HepG2 (cell line): Measurements from ENCODE around the gene COQ7. TPM values are rescaled to one million over a fixed set of nuclear protein-coding genes. Genes with fewer than 3 reads are reported as not detected.

Source experiments
- AKAP8 ChIP-seq: sonication (generic); formaldehyde crosslinking; IDR thresholded peaks from 2 replicates; pipeline ENCODE4 v1.5.1; 2020; ENCODE audit warnings: mild to moderate bottlenecking, missing genetic modification reagents
- ATF7 ChIP-seq, 2 experiments: fragments of 450-650 bp in 1 of 2; sonication (generic) in 1 of 2; formaldehyde crosslinking in 1 of 2; IDR thresholded peaks; 2 replicates each; pipeline versions ENCODE4 v1.4.0 to v1.6.1; 2016 to 2020; ENCODE audit warnings: antibody characterized with exemption in 1 of 2, mild to moderate bottlenecking in 1 of 2, missing genetic modification reagents in 1 of 2
- BCL3 ChIP-seq: sonication (generic); formaldehyde crosslinking; IDR thresholded peaks from 2 replicates; pipeline ENCODE4 v1.5.1; 2020; ENCODE audit warnings: mild to moderate bottlenecking, missing genetic modification reagents, moderate library complexity
- BHLHE40 ChIP-seq: IDR thresholded peaks from 2 replicates; pipeline ENCODE4 v1.6.1; 2011; ENCODE audit warnings: low read length, improper control_type of control experiment
- BORCS8-MEF2B ChIP-seq: sonication (generic); formaldehyde crosslinking; IDR thresholded peaks from 2 replicates; pipeline ENCODE4 v1.8.0; 2022; ENCODE audit warnings: mild to moderate bottlenecking, missing genetic modification reagents
- FOXA3 ChIP-seq: IDR thresholded peaks from 2 replicates; pipeline ENCODE4 v1.6.1; 2016; ENCODE audit warnings: missing genetic modification reagents, missing compliant biosample characterization
- MYC ChIP-seq: sonication (generic); formaldehyde crosslinking; IDR thresholded peaks from 2 replicates; pipeline ENCODE4 v1.9.0; 2021; ENCODE audit warnings: missing genetic modification reagents, borderline replicate concordance
- POGZ ChIP-seq: sonication (generic); formaldehyde crosslinking; IDR thresholded peaks from 2 replicates; pipeline ENCODE4 v1.4.0; 2020; ENCODE audit warnings: mild to moderate bottlenecking, missing genetic modification reagents
- SAP130 ChIP-seq: IDR thresholded peaks from 2 replicates; pipeline ENCODE4 v1.6.1; 2016; ENCODE audit warnings: low read depth
- SKI ChIP-seq: fragments of 450-650 bp; IDR thresholded peaks from one replicate; pipeline ENCODE4 v1.6.1; 2018; ENCODE audit warnings: mild to moderate bottlenecking; ENCODE audit not compliant: partially characterized antibody
- SMC3 ChIP-seq: IDR thresholded peaks from 2 replicates; pipeline ENCODE4 v1.6.1; 2011; ENCODE audit warnings: low read length, improper control_type of control experiment
- SOX5 ChIP-seq: IDR thresholded peaks from 2 replicates; pipeline ENCODE4 v1.6.1; 2016; ENCODE audit warnings: borderline replicate concordance
- ZC3H13 ChIP-seq: sonication (generic); formaldehyde crosslinking; IDR thresholded peaks from 2 replicates; pipeline ENCODE4 v1.8.1; 2023; ENCODE audit warnings: mild to moderate bottlenecking, missing genetic modification reagents, moderate library complexity
- ZFP36 ChIP-seq: fragments of 150-350 bp; IDR thresholded peaks from 2 replicates; pipeline ENCODE4 v1.6.1; 2018; ENCODE audit warnings: borderline replicate concordance, low read length, low read depth; ENCODE audit not compliant: partially characterized antibody
- ZHX1 ChIP-seq: sonication (generic); formaldehyde crosslinking; IDR thresholded peaks from 2 replicates; pipeline ENCODE4 v1.8.1; 2022; ENCODE audit warnings: low read depth, mild to moderate bottlenecking, missing genetic modification reagents
- ZNF33A ChIP-seq: sonication (generic); formaldehyde crosslinking; IDR thresholded peaks from 2 replicates; pipeline ENCODE4 v1.5.1; 2020; ENCODE audit warnings: missing genetic modification reagents, mild to moderate bottlenecking, moderate library complexity, borderline replicate concordance
- ZNF484 ChIP-seq: sonication (generic); formaldehyde crosslinking; IDR thresholded peaks from 2 replicates; pipeline ENCODE4 v1.5.1; 2020; ENCODE audit warnings: mild to moderate bottlenecking, low read depth, missing genetic modification reagents, borderline replicate concordance
- ZNF670 ChIP-seq: sonication (generic); formaldehyde crosslinking; IDR thresholded peaks from 2 replicates; pipeline ENCODE4 v1.8.0; 2022; ENCODE audit warnings: mild to moderate bottlenecking, missing genetic modification reagents, borderline replicate concordance
- ZSCAN25 ChIP-seq: sonication (generic); formaldehyde crosslinking; IDR thresholded peaks from 2 replicates; pipeline ENCODE4 v1.8.0; 2022; ENCODE audit warnings: mild to moderate bottlenecking, missing genetic modification reagents
- polyA plus RNA-seq, 8 experiments: library from polyadenylated mRNA; depleted of rRNA in 3 of 8; stranded (reverse) in 7 of 8; unstranded in 1 of 8; fragments of >200 nt; fragmentation: Illumina TruSeq in 4 of 8; extraction: Trizol in 4 of 8; gene quantifications; 2 replicates each; pipeline versions ENCODE4 v1.2.1 to v1.2.3, GENCODE V29; 2011 to 2016; ENCODE audit warnings: low read depth in 4 of 8, missing spikeins in 1 of 8, mixed read lengths in 1 of 8; ENCODE audit not compliant: insufficient read depth in 1 of 8
- total RNA-seq, 5 experiments: library from RNA; depleted of rRNA; stranded (reverse); fragments of >200 nt; fragmentation: Illumina TruSeq; extraction: Trizol; gene quantifications; 2 replicates each; pipeline ENCODE4 v1.2.3, GENCODE V29; 2016; ENCODE audit warnings: low read depth in 1 of 5
- TF ChIP-seq, protein P1 (sequence below): sonication (generic); formaldehyde crosslinking; IDR thresholded peaks from 2 replicates; pipeline ENCODE4 v1.8.1; 2023; ENCODE audit warnings: mild to moderate bottlenecking, moderate library complexity, missing genetic modification reagents
- TF ChIP-seq, protein P2 (sequence below): sonication (generic); formaldehyde crosslinking; IDR thresholded peaks from 2 replicates; pipeline ENCODE4 v1.9.0; 2021; ENCODE audit warnings: missing genetic modification reagents, mild to moderate bottlenecking, borderline replicate concordance
- TF ChIP-seq, protein P3 (sequence below), 2 experiments: fragments of 450-650 bp in 1 of 2; sonication (generic) in 1 of 2; formaldehyde crosslinking; IDR thresholded peaks; 2 replicates each; pipeline versions ENCODE4 v1.5.0 to v1.8.0; 2020 to 2022; ENCODE audit warnings: mild to moderate bottlenecking in 1 of 2, missing genetic modification reagents in 1 of 2

The COQ7 gene
- total and polyA plus RNA-seq, 2 of the 13 experiments (the other 11 are each of a cell fraction or from before 2014, with no cell fraction given) = 20.1 to 45.7 TPM

DNA sequence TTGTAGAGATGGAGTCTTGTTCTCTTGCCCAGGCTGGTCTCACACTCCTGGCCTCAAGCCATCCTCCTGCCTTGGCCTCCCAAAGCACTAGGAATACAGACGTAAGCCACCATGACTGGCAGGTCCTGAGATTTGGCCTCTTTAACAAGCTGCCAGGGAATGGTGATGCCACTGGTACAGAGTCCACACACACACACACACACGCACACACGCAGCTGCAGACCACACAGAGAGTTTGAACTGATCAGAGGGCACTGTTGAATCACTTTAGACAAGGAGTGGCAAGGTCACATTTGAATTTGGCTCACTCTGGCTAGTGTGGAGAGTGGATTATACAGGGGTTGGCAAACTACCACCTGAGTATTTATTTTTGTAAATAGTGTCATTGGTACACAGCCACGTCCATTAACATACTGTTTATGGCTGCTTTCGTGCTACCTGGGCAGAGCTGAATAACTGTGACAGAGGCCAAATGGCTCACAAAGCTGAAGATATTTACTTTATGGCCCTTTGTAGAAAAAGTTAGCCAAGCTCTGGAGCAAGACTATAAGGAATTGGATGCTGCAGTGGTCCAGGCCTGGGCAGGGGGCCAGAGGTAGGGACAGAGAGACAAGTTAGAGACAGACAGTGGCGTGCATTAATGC is 56.2 kb downstream of the COQ7 start (continued):
- TF ChIP-seq ATF7 (IDR thresholded peaks at IDR 0.05) (peak; percentile 46), ATF7 (CRISPR knock-in tag; IDR thresholded peaks at IDR 0.05) (no peak), FOXA3 (peak; percentile 66), BCL3 (CRISPR knock-in tag) (peak; percentile 46; the same call in 1 of the 2 replicates), ZNF670 (peak; percentile 78; the same call in 1 of the 2 replicates), ZNF33A (CRISPR knock-in tag) (no peak), ZSCAN25 (CRISPR knock-in tag) (peak; percentile 55; the same call in 1 of the 2 replicates), SMC3 (peak; percentile 44; the same call in 1 of the 2 replicates), AKAP8 (CRISPR knock-in tag) (0 out of 2 replicates have a peak, but pooled peaks have one; percentile 75), POGZ (CRISPR knock-in tag) (peak; percentile 77; the same call in 1 of the 2 replicates), BORCS8-MEF2B (CRISPR knock-in tag) (peak; percentile 71; the same call in 1 of the 2 replicates), ZC3H13 (peak; percentile 68; the same call in 1 of the 2 replicates), SOX5 (CRISPR knock-in tag) (0 out of 2 replicates have a peak, but pooled peaks have one; percentile 54), ZHX1 (CRISPR knock-in tag) (0 out of 2 replicates have a peak, but pooled peaks have one; percentile 63), ZNF484 (CRISPR knock-in tag) (no peak), ZFP36 (no peak), SKI (peak; percentile 54), BHLHE40 (peak; percentile 60; the same call in 1 of the 2 replicates), MYC (CRISPR knock-in tag) (peak; percentile 21; the same call in 1 of the 2 replicates), SAP130 (CRISPR knock-in tag) (peak; percentile 66)
- TF ChIP-seq, protein P1, sequence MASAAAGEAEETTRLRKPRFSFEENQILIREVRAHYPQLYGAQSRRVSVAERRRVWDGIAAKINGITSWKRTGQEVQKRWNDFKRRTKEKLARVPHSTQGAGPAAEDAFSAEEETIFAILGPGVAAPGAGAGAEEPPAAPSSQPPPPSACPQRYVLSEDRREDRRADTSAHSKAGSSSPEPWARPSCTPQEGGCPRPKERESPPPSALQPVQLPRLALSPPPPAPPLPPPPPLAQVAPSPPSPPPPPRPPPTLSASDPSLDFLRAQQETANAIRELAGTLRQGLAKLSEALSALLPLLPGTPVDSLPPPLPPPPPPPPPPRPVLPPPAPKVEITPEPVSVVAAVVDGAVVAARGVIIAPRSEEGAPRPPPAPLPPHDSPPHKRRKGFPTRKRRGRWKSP (CRISPR knock-in tag) = peak; percentile 41; the same call in 1 of the 2 replicates
- TF ChIP-seq, protein P2, sequence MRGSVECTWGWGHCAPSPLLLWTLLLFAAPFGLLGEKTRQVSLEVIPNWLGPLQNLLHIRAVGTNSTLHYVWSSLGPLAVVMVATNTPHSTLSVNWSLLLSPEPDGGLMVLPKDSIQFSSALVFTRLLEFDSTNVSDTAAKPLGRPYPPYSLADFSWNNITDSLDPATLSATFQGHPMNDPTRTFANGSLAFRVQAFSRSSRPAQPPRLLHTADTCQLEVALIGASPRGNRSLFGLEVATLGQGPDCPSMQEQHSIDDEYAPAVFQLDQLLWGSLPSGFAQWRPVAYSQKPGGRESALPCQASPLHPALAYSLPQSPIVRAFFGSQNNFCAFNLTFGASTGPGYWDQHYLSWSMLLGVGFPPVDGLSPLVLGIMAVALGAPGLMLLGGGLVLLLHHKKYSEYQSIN (CRISPR knock-in tag) = no peak
- TF ChIP-seq, protein P3, sequence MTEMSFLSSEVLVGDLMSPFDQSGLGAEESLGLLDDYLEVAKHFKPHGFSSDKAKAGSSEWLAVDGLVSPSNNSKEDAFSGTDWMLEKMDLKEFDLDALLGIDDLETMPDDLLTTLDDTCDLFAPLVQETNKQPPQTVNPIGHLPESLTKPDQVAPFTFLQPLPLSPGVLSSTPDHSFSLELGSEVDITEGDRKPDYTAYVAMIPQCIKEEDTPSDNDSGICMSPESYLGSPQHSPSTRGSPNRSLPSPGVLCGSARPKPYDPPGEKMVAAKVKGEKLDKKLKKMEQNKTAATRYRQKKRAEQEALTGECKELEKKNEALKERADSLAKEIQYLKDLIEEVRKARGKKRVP (CRISPR knock-in tag; IDR thresholded peaks at IDR 0.05) = peak in 1 of 2 experiments; percentile 58; a peak in 1 of 4 replicates
